ENCODE results near the gene DSCAM. TPM values are rescaled to one million over a fixed set of nuclear protein-coding genes. Genes with fewer than 3 reads are reported as not detected.

The DSCAM gene
- polyA plus RNA-seq, 3 donors: not detected

- no peak for DNase-seq
- no peaks in the 10 kb centered on the region for H4K20me1 ChIP-seq (ENCODE audit: insufficient read depth, low read length)
- H3K27ac ChIP-seq (ENCODE audit: low read depth in 1 of 2, low read length in 2 of 2): no peak overlapping the region
- no peak overlapping the region for H3K9ac ChIP-seq (ENCODE audit: insufficient read depth, low read length, poor library complexity, severe bottlenecking)
- H3K27ac Mint-ChIP-seq: no peak overlapping the region
- no peaks in the 10 kb centered on the region for H3K79me2 ChIP-seq (ENCODE audit: insufficient read depth, low read length)
- peaks cover 0 to 15% (median 5%) of the 10 kb centered on the region in 7 donors for H3K9me3 Mint-ChIP-seq
- no peak overlapping the region for H3K4me3 Mint-ChIP-seq
- H3K4me1 ChIP-seq (ENCODE audit: control insufficient read depth in 1 of 2, insufficient read depth in 2 of 2, low read length in 2 of 2): no peaks in the 10 kb centered on the region
- intact Hi-C loops (cut with micrococcal nuclease): no loop called here
- H3K36me3 Mint-ChIP-seq: no peaks in the 10 kb centered on the region
- no peaks in the 10 kb centered on the region for H3K27me3 ChIP-seq (ENCODE audit: control insufficient read depth in 2 of 2, insufficient read depth in 2 of 2, low read length in 2 of 2)
- H3K4me3 ChIP-seq (replicated peaks in 1 of 3; ENCODE audit: low read depth in 2 of 3, low read length in 3 of 3): no peak overlapping the region
- H3K4me1 Mint-ChIP-seq: no peaks in the 10 kb centered on the region
- H3K27me3 Mint-ChIP-seq (ENCODE audit: low read depth in 3 of 3): no peaks in the 10 kb centered on the region
- H3K4me2 ChIP-seq (replicated peaks; ENCODE audit: extremely low read depth, low read length, poor library complexity, severe bottlenecking): no peak overlapping the region
- WGBS (ENCODE audit: insufficient coverage): 100% methylated on average over 1 of the region's 4 CpGs
- no peak for TF ChIP-seq CTCF (IDR thresholded peaks at IDR 0.05)
- no peak overlapping the region for H2AFZ ChIP-seq (ENCODE audit: insufficient read depth, low read depth, low read length, poor library complexity, severe bottlenecking)
- H3K9me3 ChIP-seq (replicated peaks in 1 of 2; ENCODE audit: control insufficient read depth in 1 of 2, insufficient read depth in 1 of 2, low read length in 2 of 2): peaks cover 0 to 12% of the 10 kb centered on the region in 2 donors
- no peaks in the 10 kb centered on the region for H3K36me3 ChIP-seq (replicated peaks in 1 of 2; ENCODE audit: control insufficient read depth in 1 of 2, insufficient read depth in 2 of 2, low read length in 2 of 2)
Measured at GRCh38 chr21:40563900-40564299, 283.1 kb downstream of the DSCAM start.

GRCh38 chr21:40562242-40563002, 284.5 kb downstream of the DSCAM start:
- Mint-ChIP-seq H3K27ac (no peak overlapping the region), H3K4me1 (no peaks in the 10 kb centered on the region), H3K27me3 (ENCODE audit: low read depth in 3 of 3) (peaks cover 0 to under 1% (median 0%) of the 10 kb centered on the region in 3 donors), H3K36me3 (no peaks in the 10 kb centered on the region), H3K4me3 (no peak overlapping the region), H3K9me3 (peaks cover 0 to 17% (median 8%) of the 10 kb centered on the region in 7 donors)
- WGBS (ENCODE audit: insufficient coverage): 92% methylated on average over 2 of the region's 9 CpGs
- H3K36me3 ChIP-seq (replicated peaks in 1 of 2; ENCODE audit: control insufficient read depth in 1 of 2, insufficient read depth in 2 of 2, low read length in 2 of 2): no peaks in the 10 kb centered on the region
- H3K4me3 ChIP-seq (replicated peaks in 1 of 3; ENCODE audit: low read depth in 2 of 3, low read length in 3 of 3): no peak overlapping the region
- H3K9ac ChIP-seq (ENCODE audit: insufficient read depth, low read length, poor library complexity, severe bottlenecking): no peak overlapping the region
- no peak overlapping the region for H2AFZ ChIP-seq (ENCODE audit: insufficient read depth, low read depth, low read length, poor library complexity, severe bottlenecking)
- no peak overlapping the region for H3K4me2 ChIP-seq (replicated peaks; ENCODE audit: extremely low read depth, low read length, poor library complexity, severe bottlenecking)
- intact Hi-C loops (cut with micrococcal nuclease): no loop called here
- no peaks in the 10 kb centered on the region for H3K79me2 ChIP-seq (ENCODE audit: insufficient read depth, low read length)
- H3K9me3 ChIP-seq (replicated peaks in 1 of 2; ENCODE audit: control insufficient read depth in 1 of 2, insufficient read depth in 1 of 2, low read length in 2 of 2): peaks cover 2 to 12% of the 10 kb centered on the region in 2 donors
- no peak for DNase-seq
- H3K27me3 ChIP-seq (ENCODE audit: control insufficient read depth in 2 of 2, insufficient read depth in 2 of 2, low read length in 2 of 2): no peaks in the 10 kb centered on the region
- no peak for TF ChIP-seq CTCF (IDR thresholded peaks at IDR 0.05)
- H4K20me1 ChIP-seq (ENCODE audit: insufficient read depth, low read length): no peaks in the 10 kb centered on the region
- no peaks in the 10 kb centered on the region for H3K4me1 ChIP-seq (ENCODE audit: control insufficient read depth in 1 of 2, insufficient read depth in 2 of 2, low read length in 2 of 2)
- H3K27ac ChIP-seq (ENCODE audit: low read depth in 1 of 2, low read length in 2 of 2): no peak overlapping the region
